ENCODE data around the gene CPNE2. TPM values are rescaled to one million over a fixed set of nuclear protein-coding genes. Genes with fewer than 3 reads are reported as not detected.

CPNE2 gene
- total and polyA plus RNA-seq, 2 donors, result 24.6 to 43.0 TPM

DNA sequence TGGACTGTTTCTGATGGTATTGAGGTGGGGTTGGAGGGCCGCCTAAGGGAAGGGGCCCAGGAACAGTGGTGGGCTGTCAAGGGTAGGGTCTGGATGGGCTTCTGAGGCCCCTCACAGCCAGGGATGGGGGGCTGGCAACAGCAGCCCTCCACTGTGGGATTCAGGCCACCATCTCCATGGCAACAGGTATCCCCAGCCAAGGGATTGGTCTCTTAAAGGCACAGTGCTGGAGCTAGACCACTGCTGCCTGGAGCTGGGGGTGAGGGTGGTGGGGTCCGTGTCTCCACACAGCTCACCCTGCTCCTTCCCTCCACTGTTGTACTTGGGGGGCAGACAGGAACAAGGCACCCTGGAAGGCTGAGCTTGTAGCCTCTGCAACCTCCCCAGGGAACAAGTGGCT lies 51.6 kb downstream of the CPNE2 start:
- Histone ChIP-seq H3K4me3 (ENCODE audit: low read depth, low read length) (no peak overlapping the region), H3K4me1 (ENCODE audit: insufficient read depth) (no peaks in the 10 kb centered on the region), H3K36me3 (ENCODE audit: insufficient read depth) (no peaks in the 10 kb centered on the region), H3K27ac (ENCODE audit: low read depth) (no peak overlapping the region)
- DNase-seq (ENCODE audit: extremely low spot score), result no peak
- WGBS, result 92% methylated on average over 2 of the region's 2 CpGs

DNA sequence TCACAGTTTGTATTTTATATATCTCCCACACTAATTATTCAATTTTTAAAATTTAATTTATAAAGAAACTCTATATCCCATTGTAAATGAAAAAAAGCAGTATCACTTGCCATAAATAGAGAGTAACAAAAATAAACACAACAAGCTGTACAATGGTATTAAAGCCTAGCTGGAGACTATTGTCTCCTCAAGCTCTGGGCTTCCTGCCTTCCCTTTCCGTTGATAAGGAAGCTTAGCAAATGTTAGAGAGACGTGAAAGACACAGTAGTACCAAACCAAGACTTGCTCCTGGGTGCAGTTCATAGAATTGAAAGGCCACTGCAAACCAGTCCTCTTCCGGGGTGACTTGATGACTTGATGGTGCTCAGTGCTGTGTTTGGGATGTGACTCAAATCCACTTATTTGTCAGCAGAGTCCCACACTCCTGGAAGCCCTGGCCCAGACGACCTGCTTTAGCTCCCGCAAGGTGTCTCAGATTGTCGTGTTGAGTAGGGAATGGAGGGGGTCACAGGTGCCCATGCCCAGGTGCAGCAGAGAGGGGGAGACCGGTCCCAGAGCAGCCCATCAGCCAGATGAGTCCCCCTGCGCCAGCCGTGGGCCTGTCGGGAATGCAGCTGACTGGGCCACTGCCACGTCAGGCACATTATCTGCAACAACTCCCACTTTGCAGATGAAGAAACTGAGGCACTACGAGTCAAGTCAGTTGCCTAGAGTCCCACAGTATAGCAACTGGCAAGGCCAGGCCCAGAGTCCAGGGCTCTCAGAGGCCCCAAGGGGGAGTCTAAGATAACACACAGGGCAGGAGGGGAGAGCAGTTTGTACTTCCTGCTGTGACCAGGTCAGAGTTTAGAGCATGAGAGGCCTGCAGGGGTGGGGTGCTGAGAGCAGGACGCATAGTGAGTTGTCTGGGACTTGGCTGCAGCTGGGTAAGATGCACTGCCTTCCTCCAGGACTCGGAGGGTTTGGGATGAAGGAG lies 53.0 kb downstream of the CPNE2 start:
- 77% methylated on average over 14 of the region's 14 CpGs for WGBS
- H3K27ac ChIP-seq (ENCODE audit: low read depth), result no peak overlapping the region
- no peak overlapping the region for H3K4me3 ChIP-seq (ENCODE audit: low read depth, low read length)

DNA sequence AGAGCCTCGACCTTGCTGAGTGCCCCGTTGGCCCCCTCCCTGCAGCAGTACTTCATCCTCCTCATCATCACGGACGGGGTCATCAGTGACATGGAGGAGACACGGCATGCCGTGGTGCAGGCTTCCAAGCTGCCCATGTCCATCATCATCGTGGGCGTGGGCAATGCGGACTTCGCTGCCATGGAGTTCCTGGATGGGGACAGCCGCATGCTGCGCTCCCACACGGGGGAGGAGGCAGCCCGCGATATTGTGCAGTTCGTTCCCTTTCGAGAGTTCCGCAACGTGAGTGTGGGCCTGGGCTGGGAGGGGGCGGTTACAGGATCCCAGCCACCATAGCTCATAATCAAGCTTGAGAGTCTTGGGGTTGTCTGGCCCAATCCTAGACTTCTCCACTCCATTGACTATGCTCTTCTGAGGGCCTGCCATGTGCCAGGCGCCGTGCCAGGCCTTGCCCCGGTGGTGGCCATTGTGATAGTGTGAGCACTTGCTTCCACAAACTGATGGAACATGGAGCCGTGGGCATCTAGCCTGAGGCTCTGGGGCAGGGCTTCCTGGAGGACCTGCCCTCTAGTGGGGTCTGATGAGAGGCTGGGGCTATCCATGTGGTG lies 53.8 kb downstream of the CPNE2 start:
- H3K4me3 ChIP-seq (ENCODE audit: low read depth, low read length), result no peak overlapping the region
- WGBS, result 91% methylated on average over 24 of the region's 24 CpGs
- no peaks in the 10 kb centered on the region for H3K36me3 ChIP-seq (ENCODE audit: insufficient read depth)
- no peak for DNase-seq (ENCODE audit: extremely low spot score)
- no peak overlapping the region for H3K27ac ChIP-seq (ENCODE audit: low read depth)
- no peaks in the 10 kb centered on the region for H3K4me1 ChIP-seq (ENCODE audit: insufficient read depth)

More for the DNA sequence above, 53.0 kb downstream of the CPNE2 start:
- DNase-seq (ENCODE audit: extremely low spot score), result no peak
- no peaks in the 10 kb centered on the region for H3K36me3 ChIP-seq (ENCODE audit: insufficient read depth)
- no peaks in the 10 kb centered on the region for H3K4me1 ChIP-seq (ENCODE audit: insufficient read depth)

DNA sequence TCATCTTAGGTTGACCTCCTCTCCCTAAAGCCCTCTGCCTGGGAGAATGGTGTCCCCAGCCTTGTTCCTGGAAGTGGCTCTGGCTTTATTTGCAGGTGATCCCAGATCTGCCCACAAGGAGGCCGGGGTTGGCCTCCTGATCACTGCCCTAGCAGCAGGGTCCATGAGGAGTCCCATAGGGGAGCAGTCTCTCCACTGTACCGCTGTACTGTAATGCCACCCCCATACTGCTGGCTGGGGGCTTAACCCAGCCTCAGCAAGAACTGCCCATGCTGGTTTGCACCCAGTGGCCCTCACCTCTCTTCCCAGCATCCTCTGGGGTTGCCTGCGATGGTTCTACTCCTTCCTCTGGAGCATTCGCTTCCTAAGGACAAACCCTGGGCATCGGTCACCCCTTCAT lies 54.4 kb downstream of the CPNE2 start:
- no peak overlapping the region for H3K27ac ChIP-seq (ENCODE audit: low read depth)
- 94% methylated on average over 5 of the region's 5 CpGs for WGBS

DNA sequence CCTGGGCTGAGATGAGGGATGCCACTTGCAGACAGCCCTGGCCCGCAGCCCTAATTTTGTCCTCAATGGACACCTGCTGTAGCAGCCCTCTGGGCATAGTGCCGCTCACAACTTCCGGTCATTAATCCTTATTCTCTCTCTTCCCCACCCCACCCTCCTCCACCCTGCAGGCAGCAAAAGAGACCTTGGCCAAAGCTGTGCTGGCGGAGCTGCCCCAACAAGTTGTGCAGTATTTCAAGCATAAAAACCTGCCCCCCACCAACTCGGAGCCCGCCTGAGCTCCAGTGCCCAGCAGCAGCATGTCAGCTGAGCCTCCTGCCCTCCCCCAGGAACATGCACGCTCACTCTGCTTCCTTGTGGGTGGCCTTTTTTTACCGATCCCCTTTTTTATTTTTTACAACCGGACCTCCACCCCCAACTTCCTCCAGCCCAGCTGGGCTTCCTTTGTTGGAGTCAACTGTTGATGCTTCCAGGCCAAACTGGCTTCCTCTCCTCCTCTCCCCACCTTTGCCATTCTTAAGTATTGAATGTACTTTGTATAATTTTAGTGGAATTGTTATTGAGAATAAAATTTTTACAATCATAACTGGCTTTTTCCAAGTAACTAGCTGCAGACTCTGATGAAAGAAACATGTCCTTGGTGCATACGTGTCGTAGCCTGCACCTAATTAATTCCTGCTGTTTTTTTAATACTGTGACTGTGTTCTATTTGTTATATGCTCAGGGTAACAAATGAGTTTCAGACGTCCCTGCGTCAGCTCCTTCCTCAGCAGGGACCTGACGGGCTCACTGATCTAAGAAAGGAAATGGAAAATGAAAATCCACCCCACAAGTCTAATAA lies 55.2 kb downstream of the CPNE2 start:
- no peaks in the 10 kb centered on the region for H3K4me1 ChIP-seq (ENCODE audit: insufficient read depth)
- WGBS, result 35% methylated on average over 14 of the region's 14 CpGs
- H3K36me3 ChIP-seq (ENCODE audit: insufficient read depth), result no peaks in the 10 kb centered on the region
- DNase-seq (ENCODE audit: extremely low spot score), result peak; percentile 41
- no peak overlapping the region for H3K27ac ChIP-seq (ENCODE audit: low read depth)
- no peak overlapping the region for H3K4me3 ChIP-seq (ENCODE audit: low read depth, low read length)

More for the DNA sequence above, 54.4 kb downstream of the CPNE2 start:
- no peaks in the 10 kb centered on the region for H3K4me1 ChIP-seq (ENCODE audit: insufficient read depth)
- no peak for DNase-seq (ENCODE audit: extremely low spot score)
- no peaks in the 10 kb centered on the region for H3K36me3 ChIP-seq (ENCODE audit: insufficient read depth)
- no peak overlapping the region for H3K4me3 ChIP-seq (ENCODE audit: low read depth, low read length)

DNA sequence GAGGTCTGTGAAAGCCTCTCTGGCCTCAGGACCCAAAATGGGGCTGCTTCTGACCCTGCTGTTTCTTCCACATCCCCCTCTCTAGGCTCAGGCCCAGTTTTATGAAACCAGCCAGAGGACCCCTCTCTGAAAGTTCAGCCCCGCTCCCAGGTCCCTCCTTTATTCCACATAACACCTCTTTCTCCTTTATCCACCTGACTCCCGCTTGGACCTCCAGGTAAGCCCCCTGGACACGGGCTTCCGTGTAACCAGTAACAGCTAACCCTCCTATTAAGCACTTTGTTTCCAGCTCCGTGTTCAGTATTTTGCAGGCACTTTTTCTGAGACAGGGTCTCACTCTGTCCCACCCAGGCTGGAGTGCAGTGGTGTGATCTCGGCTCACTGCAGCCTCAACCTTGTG lies 56.1 kb downstream of the CPNE2 start:
- H3K4me1 ChIP-seq (ENCODE audit: insufficient read depth), result no peaks in the 10 kb centered on the region
- no peak overlapping the region for H3K27ac ChIP-seq (ENCODE audit: low read depth)
- no peak overlapping the region for H3K4me3 ChIP-seq (ENCODE audit: low read depth, low read length)
- DNase-seq (ENCODE audit: extremely low spot score), result no peak
- 94% methylated on average over 6 of the region's 6 CpGs for WGBS
- no peaks in the 10 kb centered on the region for H3K36me3 ChIP-seq (ENCODE audit: insufficient read depth)

DNA sequence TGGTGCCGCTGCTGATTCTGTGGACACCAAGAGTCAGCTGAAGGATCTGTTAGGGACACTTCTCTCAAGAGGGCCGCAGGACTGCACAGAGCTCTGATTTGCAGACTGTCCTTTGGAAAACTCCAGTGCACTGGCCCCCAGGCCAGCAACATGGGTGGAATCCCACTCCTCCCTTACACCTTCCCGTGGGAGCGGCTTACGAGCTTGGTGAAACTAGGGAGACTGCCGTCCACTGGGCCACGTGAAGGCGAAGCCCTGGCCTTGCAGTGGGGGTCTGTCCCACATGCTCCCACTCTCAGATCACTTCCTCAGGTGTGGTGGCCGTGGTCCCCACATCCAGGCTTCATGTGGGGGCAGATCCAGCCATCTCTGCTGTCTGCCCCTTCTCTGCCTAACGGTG lies 57.0 kb downstream of the CPNE2 start:
- DNase-seq (ENCODE audit: extremely low spot score), result no peak
- H3K27ac ChIP-seq (ENCODE audit: low read depth), result no peak overlapping the region
- 95% methylated on average over 10 of the region's 10 CpGs for WGBS

DNA sequence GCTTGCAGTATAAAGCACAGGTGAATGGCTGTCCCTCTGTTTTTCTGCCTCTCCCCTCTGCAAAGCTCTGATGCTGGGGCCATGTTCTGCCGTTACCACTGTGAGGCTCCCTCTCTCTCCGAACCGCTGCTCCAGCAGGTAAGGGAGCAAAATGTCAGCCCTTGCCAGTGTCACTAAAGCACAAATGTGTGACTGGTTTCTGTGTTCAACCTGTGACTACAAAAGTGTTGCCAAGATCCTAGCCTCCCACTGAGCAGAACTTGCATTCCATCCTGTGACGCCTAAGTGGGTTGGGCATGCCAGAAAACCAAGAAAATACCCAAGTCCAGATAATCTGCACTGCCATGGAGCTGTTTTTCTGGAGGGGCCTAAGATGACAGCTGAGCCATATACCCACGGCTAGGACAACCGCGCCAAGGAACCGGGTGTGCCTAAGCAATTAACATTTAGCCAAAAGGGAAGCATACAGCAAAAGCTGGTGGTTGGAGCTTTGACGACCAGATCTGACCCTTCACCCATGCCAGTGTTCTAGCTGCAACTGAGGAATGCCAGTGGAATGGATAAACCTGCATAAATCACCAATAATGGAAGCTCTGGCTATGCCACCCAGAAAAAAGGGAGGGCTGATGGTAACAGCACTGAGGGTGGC lies 58.4 kb downstream of the CPNE2 start:
- Histone ChIP-seq H3K4me1 (ENCODE audit: insufficient read depth) (no peaks in the 10 kb centered on the region), H3K4me3 (ENCODE audit: low read depth, low read length) (no peak overlapping the region), H3K36me3 (ENCODE audit: insufficient read depth) (no peaks in the 10 kb centered on the region), H3K27ac (ENCODE audit: low read depth) (no peak overlapping the region)
- no peak for DNase-seq (ENCODE audit: extremely low spot score)
- 89% methylated on average over 9 of the region's 9 CpGs for WGBS

More for the DNA sequence above, 57.0 kb downstream of the CPNE2 start:
- Histone ChIP-seq H3K36me3 (ENCODE audit: insufficient read depth) (no peaks in the 10 kb centered on the region), H3K4me1 (ENCODE audit: insufficient read depth) (no peaks in the 10 kb centered on the region), H3K4me3 (ENCODE audit: low read depth, low read length) (no peak overlapping the region)

DNA sequence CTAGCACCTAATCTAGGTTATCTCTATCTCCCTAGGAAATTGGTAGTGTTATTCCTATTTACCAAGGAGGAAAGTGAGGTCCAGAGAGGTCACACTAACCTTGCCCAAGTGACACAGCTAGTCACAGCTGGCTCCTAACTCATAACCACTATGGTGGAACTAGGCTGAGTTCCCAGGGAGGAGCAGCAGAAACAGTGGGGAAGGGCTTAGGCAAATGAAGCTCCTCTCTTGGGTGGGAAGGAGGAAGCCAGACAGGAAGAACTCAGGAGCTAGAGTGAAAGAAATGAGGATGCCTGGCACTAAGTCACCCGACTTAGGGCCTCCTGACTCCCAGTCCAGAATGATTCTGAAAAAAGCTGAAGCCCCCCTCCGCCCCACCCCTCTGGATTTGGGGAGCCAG lies 59.0 kb downstream of the CPNE2 start:
- no peak for DNase-seq (ENCODE audit: extremely low spot score)
- Histone ChIP-seq H3K4me3 (ENCODE audit: low read depth, low read length) (no peak overlapping the region), H3K36me3 (ENCODE audit: insufficient read depth) (no peaks in the 10 kb centered on the region), H3K4me1 (ENCODE audit: insufficient read depth) (no peaks in the 10 kb centered on the region), H3K27ac (ENCODE audit: low read depth) (no peak overlapping the region)
- WGBS, result 74% methylated on average over 2 of the region's 2 CpGs

DNA sequence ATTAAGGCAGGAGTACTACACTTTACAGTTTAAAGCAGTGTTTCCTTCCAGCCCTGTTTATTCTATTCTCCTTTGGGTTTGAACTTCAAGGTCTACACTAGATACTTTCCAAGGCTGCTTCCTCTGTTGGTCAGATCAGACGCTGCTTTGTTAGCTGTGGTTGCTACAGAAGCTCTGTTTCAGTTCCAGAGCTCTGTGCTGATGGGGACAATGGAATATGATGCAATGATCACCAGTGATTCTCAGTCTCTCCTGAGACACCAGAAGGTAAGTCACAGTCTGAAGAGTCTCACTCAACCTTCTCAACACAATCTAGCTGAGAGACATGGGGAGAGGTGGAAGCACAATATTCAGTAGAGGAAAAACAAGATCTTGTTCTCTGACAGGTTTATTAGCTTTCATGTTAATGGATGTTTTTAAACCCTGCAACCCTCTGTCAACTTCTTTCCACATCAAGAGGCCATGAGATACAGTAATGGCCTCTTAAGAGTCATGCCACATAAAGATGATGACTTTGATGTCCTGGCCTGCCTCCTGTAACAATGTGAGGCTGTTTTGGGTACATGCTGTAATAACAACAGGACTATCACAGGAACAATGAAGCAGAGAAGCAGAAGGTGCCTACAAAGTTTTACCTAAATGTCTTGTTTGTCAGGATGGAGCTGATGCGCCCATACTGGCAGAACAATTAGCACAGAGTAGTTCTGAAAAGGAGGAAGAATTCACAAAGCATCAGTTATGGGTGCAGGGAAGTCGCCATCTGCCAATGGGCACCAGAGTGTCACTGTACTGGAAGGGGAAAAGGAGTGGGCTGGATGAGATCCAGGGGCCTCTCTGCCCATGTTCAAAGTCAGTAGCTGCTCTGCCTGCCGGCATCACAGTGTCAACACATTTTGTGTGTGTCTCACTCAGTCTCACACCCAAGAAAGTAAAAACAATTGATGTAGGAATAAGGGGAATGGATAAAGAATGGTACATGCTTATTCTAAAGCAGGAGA lies 60.0 kb downstream of the CPNE2 start:
- no peak for DNase-seq (ENCODE audit: extremely low spot score)
- no peak overlapping the region for H3K27ac ChIP-seq (ENCODE audit: low read depth)
- H3K4me1 ChIP-seq (ENCODE audit: insufficient read depth), result no peaks in the 10 kb centered on the region
- no peak overlapping the region for H3K4me3 ChIP-seq (ENCODE audit: low read depth, low read length)
- no peaks in the 10 kb centered on the region for H3K36me3 ChIP-seq (ENCODE audit: insufficient read depth)
- 75% methylated on average over 4 of the region's 4 CpGs for WGBS

DNA sequence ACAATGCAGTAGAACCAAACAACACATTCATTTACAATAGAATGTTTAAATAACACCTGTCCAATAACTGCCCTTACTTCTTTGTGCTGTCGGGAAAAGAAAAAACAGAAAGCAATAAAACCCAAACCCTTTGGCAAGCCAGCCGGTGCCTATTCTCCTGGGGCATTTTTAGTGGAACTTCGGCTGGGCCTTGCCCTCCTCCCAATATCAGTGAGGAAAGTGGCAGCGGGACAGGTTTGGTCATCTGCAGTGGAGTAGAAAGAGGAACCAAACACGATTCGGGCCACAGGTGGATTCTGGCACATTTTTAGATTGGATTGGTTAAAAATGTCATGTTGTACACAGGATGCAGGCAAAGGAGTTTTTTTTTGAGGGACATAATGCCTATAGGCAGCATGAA lies 61.5 kb downstream of the CPNE2 start:
- Histone ChIP-seq H3K36me3 (ENCODE audit: insufficient read depth) (no peaks in the 10 kb centered on the region), H3K27ac (ENCODE audit: low read depth) (no peak overlapping the region), H3K4me3 (ENCODE audit: low read depth, low read length) (no peak overlapping the region), H3K4me1 (ENCODE audit: insufficient read depth) (no peaks in the 10 kb centered on the region)
- DNase-seq (ENCODE audit: extremely low spot score), result no peak
- whole genome bisulfite sequencing, result 86% methylated on average over 6 of the region's 6 CpGs

DNA sequence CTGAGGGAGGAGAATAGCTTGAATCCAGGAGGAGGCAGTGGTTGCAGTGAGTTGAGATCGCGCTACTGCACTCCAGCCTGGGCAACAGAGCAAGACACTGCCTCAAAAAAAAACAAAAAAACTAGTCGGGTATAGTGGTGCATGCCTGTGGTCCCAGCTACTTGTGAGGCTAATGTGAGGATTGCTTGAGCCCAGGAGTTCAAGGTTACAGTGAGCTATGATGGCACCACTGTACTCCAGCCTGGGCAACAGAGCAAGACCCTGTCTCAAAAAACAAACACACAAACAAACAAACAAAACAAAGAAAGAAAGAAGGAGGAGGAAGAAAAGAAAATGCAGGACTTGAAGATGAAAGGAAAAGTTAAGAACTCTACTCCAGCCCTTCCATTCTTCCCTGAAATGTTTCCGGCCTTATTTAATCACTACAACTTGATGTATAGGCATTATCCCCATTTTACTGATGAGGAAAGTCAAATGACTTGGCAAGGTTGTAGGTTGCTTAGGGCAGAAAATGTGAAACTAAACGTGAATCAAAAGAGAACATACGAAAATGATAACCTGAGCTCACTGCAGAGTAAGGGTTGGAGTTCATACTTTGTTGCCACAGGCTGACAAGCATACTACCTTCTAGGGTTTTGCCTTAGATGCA lies 63.4 kb downstream of the CPNE2 start:
- Histone ChIP-seq H3K27ac (ENCODE audit: low read depth) (no peak overlapping the region), H3K4me1 (ENCODE audit: insufficient read depth) (no peaks in the 10 kb centered on the region), H3K36me3 (ENCODE audit: insufficient read depth) (no peaks in the 10 kb centered on the region), H3K4me3 (ENCODE audit: low read depth, low read length) (no peak overlapping the region)
- WGBS, result 89% methylated on average over 6 of the region's 6 CpGs
- DNase-seq (ENCODE audit: extremely low spot score), result no peak
